Trophoblast cell (in vitro differentiated cells and primary cell): ENCODE results near the gene IGFBP2.
A peak's percentile ranks its signal among the peaks of the same experiment; 100 is the strongest.

Experiments used
- DNase-seq, 2 donors: peaks; one replicate each; pipeline ENCODE4 v3.0.0-alpha.2; 2016
- H2AFZ ChIP-seq: 2 replicates; pipeline ENCODE4 v1.6.1; 2013; ENCODE audit warnings: low read length, moderate library complexity, mild to moderate bottlenecking; ENCODE audit not compliant: insufficient read depth, poor library complexity
- H2AK5ac ChIP-seq: 2 replicates; pipeline ENCODE4 v1.6.1; 2013; ENCODE audit warnings: mild to moderate bottlenecking, low read length
- H2BK120ac ChIP-seq: 2 replicates; pipeline ENCODE4 v1.6.1; 2013; ENCODE audit warnings: low read length, mild to moderate bottlenecking, moderate library complexity; ENCODE audit not compliant: insufficient read depth, poor library complexity
- H2BK12ac ChIP-seq: 2 replicates; pipeline ENCODE4 v1.6.1; 2013; ENCODE audit warnings: mild to moderate bottlenecking, low read length, moderate library complexity
- H2BK5ac ChIP-seq: 2 replicates; pipeline ENCODE4 v1.6.1; 2013; ENCODE audit warnings: low read length, low read depth, moderate library complexity, mild to moderate bottlenecking; ENCODE audit not compliant: poor library complexity
- H3K14ac ChIP-seq: 2 replicates; pipeline ENCODE4 v1.6.1; 2013; ENCODE audit warnings: mild to moderate bottlenecking, low read length
- H3K18ac ChIP-seq: 2 replicates; pipeline ENCODE4 v1.6.1; 2013; ENCODE audit warnings: mild to moderate bottlenecking, low read length
- H3K23ac ChIP-seq: 2 replicates; pipeline ENCODE4 v1.6.1; 2013; ENCODE audit warnings: low read length
- H3K27ac ChIP-seq: 2 replicates; pipeline ENCODE4 v1.5.1; 2013; ENCODE audit warnings: low read depth, mild to moderate bottlenecking, inconsistent platforms, low read length, moderate library complexity
- H3K27me3 ChIP-seq: 2 replicates; pipeline ENCODE4 v1.6.1; 2013; ENCODE audit warnings: inconsistent platforms, mild to moderate bottlenecking, low read length, moderate library complexity; ENCODE audit not compliant: insufficient read depth
- H3K36me3 ChIP-seq, 2 experiments: 1 replicate in 1 of 2; 2 replicates in 1 of 2; pipeline ENCODE4 v1.6.1; 2013; ENCODE audit warnings: low read length in 2 of 2, mild to moderate bottlenecking in 2 of 2, moderate library complexity in 1 of 2; ENCODE audit not compliant: insufficient read depth in 2 of 2, control insufficient read depth in 1 of 2
- H3K4ac ChIP-seq: 2 replicates; pipeline ENCODE4 v1.6.1; 2013; ENCODE audit warnings: low read depth, mild to moderate bottlenecking, low read length, moderate library complexity
- H3K4me1 ChIP-seq, 2 experiments: 1 replicate in 1 of 2; 2 replicates in 1 of 2; pipeline ENCODE4 v1.6.1; 2013; ENCODE audit warnings: low read length in 2 of 2, mild to moderate bottlenecking in 2 of 2, moderate library complexity in 1 of 2; ENCODE audit not compliant: insufficient read depth in 2 of 2, control insufficient read depth in 1 of 2
- H3K4me2 ChIP-seq: 2 replicates; pipeline ENCODE4 v1.6.1; 2013; ENCODE audit warnings: inconsistent platforms, mild to moderate bottlenecking, low read length, moderate library complexity
- H3K4me3 ChIP-seq: 2 replicates; pipeline ENCODE4 v1.5.1; 2013; ENCODE audit warnings: mild to moderate bottlenecking, low read depth, low read length, inconsistent platforms
- H3K79me1 ChIP-seq: one replicate; pipeline ENCODE4 v1.6.1; 2013; ENCODE audit warnings: low read length
- H3K79me2 ChIP-seq: 2 replicates; pipeline ENCODE4 v1.6.1; 2013; ENCODE audit warnings: low read length, mild to moderate bottlenecking; ENCODE audit not compliant: control insufficient read depth, insufficient read depth, poor library complexity
- H3K9ac ChIP-seq: 2 replicates; pipeline ENCODE4 v1.6.1; 2013; ENCODE audit warnings: mild to moderate bottlenecking, low read length
- H3K9me3 ChIP-seq: 2 replicates; pipeline ENCODE4 v1.6.1; 2013; ENCODE audit warnings: low read depth, mild to moderate bottlenecking, control low read depth, inconsistent platforms, low read length; ENCODE audit not compliant: insufficient read depth
- H4K12ac ChIP-seq: 2 replicates; pipeline ENCODE4 v1.6.1; 2013; ENCODE audit warnings: low read depth, mild to moderate bottlenecking, low read length, moderate library complexity
- H4K8ac ChIP-seq: 2 replicates; pipeline ENCODE4 v1.6.1; 2013; ENCODE audit warnings: low read depth, mild to moderate bottlenecking, low read length, moderate library complexity
- H4K91ac ChIP-seq: one replicate; pipeline ENCODE4 v1.6.1; 2013; ENCODE audit warnings: low read depth, mild to moderate bottlenecking, low read length, moderate library complexity
- WGBS: extraction: QIAGEN DNeasy Blood & Tissue Kit; methylation state at CpG from one replicate; pipeline ENCODE4 v1.1.7; 2013; ENCODE audit warnings: missing lambda C conversion rate; ENCODE audit not compliant: insufficient read length, insufficient coverage; ENCODE audit errors: extremely low coverage; 5-methylcytosine and 5-hydroxymethylcytosine counted together

Gene IGFBP2

GRCh38 chr2:216700781-216701180 is 67.6 kb downstream of the IGFBP2 start:
- peak overlapping the region; percentile 26 for H4K91ac ChIP-seq
- H3K18ac ChIP-seq: no peak overlapping the region
- H3K4ac ChIP-seq: no peak overlapping the region
- H3K9me3 ChIP-seq: no peaks in the 10 kb centered on the region
- no peaks in the 10 kb centered on the region for H3K27me3 ChIP-seq
- H3K9ac ChIP-seq: no peak overlapping the region
- H4K12ac ChIP-seq: no peak overlapping the region
- peak overlapping the region; percentile 52 for H2BK5ac ChIP-seq
- H3K79me2 ChIP-seq: no peaks in the 10 kb centered on the region
- DNase-seq: no peak
- H3K4me3 ChIP-seq: no peak overlapping the region
- H3K79me1 ChIP-seq: peaks cover 8% of the 10 kb centered on the region
- no peak overlapping the region for H3K4me2 ChIP-seq
- no peak overlapping the region for H2AFZ ChIP-seq
- no peak overlapping the region for H2BK12ac ChIP-seq
- peaks cover 8 to 13% of the 10 kb centered on the region in 2 experiments for H3K4me1 ChIP-seq
- no peaks in the 10 kb centered on the region for H3K36me3 ChIP-seq
- H2AK5ac ChIP-seq: peak overlapping the region; percentile 5
- peak overlapping the region; percentile 30 for H2BK120ac ChIP-seq
- no peak overlapping the region for H3K14ac ChIP-seq
- H4K8ac ChIP-seq: no peak overlapping the region
- no peak overlapping the region for H3K23ac ChIP-seq
- WGBS: no CpG with 5 or more reads among the region's 5 CpGs
- H3K27ac ChIP-seq: no peak overlapping the region

GRCh38 chr2:216701544-216701943 is 68.3 kb downstream of the IGFBP2 start:
- Histone ChIP-seq H3K4me3 (no peak overlapping the region), H4K91ac (peak overlapping the region; percentile 61), H3K23ac (no peak overlapping the region), H2AFZ (no peak overlapping the region), H2AK5ac (peak overlapping the region; percentile 29), H3K36me3 (no peaks in the 10 kb centered on the region), H2BK5ac (no peak overlapping the region), H2BK120ac (no peak overlapping the region), H3K18ac (no peak overlapping the region), H3K27me3 (no peaks in the 10 kb centered on the region), H4K12ac (no peak overlapping the region), H3K4ac (no peak overlapping the region), H3K14ac (no peak overlapping the region), H3K9me3 (no peaks in the 10 kb centered on the region), H3K27ac (no peak overlapping the region), H3K79me1 (peaks cover 8% of the 10 kb centered on the region), H3K4me1 (peaks cover 3 to 7% of the 10 kb centered on the region in 2 experiments), H3K9ac (no peak overlapping the region), H4K8ac (no peak overlapping the region), H3K4me2 (no peak overlapping the region), H3K79me2 (no peaks in the 10 kb centered on the region), H2BK12ac (no peak overlapping the region)
- DNase-seq: no peak
- WGBS: no CpG with 5 or more reads among the region's 7 CpGs

DNA sequence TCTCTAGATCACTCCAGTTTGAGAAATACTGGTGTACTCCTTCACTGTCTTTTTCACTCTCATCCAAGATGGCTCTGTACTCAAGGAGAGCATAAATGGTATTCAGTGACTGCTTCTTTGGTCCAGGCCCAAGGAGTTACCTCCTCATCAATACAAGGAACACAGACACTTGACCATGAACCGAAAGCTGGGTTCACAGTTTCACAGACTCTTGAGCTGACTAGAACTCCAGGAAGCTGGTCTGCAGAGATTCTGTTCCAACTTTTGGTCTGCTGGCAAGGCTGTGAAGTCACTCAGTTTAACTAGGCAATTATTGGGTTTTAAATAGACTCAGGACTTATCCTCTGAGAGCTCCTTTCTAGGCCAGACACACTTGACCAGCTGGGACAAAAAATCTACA is 69.5 kb downstream of the IGFBP2 start:
- no CpG with 5 or more reads among the region's 1 CpG for WGBS
- no peak overlapping the region for H2AFZ ChIP-seq
- no peak overlapping the region for H4K8ac ChIP-seq
- no peak overlapping the region for H3K27ac ChIP-seq
- no peak overlapping the region for H2BK12ac ChIP-seq
- H3K4me3 ChIP-seq: no peak overlapping the region
- no peak overlapping the region for H3K4me2 ChIP-seq
- H3K79me1 ChIP-seq: peaks cover 8% of the 10 kb centered on the region
- no peak overlapping the region for H2AK5ac ChIP-seq
- no peak overlapping the region for H3K9ac ChIP-seq
- H3K36me3 ChIP-seq: no peaks in the 10 kb centered on the region
- no peak overlapping the region for H3K4ac ChIP-seq
- H3K23ac ChIP-seq: no peak overlapping the region
- no peaks in the 10 kb centered on the region for H3K27me3 ChIP-seq
- peak overlapping the region; percentile 54 for H4K91ac ChIP-seq
- H3K4me1 ChIP-seq: peaks cover 2 to 5% of the 10 kb centered on the region in 2 experiments
- no peak overlapping the region for H4K12ac ChIP-seq
- H3K9me3 ChIP-seq: no peaks in the 10 kb centered on the region
- H3K14ac ChIP-seq: no peak overlapping the region
- H2BK120ac ChIP-seq: no peak overlapping the region
- H2BK5ac ChIP-seq: no peak overlapping the region
- DNase-seq: no peak
- H3K79me2 ChIP-seq: no peaks in the 10 kb centered on the region
- H3K18ac ChIP-seq: no peak overlapping the region

DNA sequence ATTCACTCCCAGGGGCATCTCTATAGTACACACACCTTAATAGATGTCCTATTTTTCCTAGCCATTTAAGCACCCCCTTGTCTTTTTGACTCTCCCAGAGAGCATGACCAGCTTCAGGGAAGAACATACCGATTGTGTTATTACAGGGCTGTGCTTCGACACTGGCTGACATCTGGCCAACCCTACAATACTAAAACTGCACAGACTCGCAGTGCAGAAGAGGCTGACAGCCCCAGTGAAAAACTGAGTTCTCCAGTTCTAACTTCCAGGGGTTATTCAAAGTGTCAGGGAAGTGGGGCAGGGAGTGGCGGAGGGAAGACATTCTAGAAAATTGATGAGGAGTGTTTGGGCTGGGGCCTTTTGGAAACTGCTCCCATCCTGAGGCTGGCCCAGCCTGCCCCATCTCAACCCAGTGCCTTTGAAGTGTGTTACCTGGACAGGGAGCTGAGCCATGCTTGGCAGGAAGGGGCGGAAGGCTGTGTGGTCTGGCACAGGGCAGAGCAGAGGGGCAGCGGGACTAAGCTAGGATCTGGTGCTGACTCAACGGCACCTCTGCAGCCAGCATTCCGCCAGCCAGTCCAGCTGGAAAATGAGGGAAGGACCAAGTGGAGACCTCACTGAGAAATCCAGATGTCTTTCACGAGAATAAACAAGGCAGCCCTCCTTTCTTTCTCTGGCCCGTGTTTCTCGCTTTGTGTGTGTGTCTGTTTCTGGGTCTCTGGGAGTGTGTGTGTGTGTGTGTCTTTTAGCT is 77.5 kb downstream of the IGFBP2 start:
- Histone ChIP-seq H4K8ac (no peak overlapping the region), H3K36me3 (no peaks in the 10 kb centered on the region), H2BK12ac (peak overlapping the region; percentile 10), H3K23ac (no peak overlapping the region), H3K27ac (peak overlapping the region; percentile 41), H4K91ac (peak overlapping the region; percentile 15), H3K18ac (no peak overlapping the region), H3K9me3 (no peaks in the 10 kb centered on the region), H2BK5ac (peak overlapping the region; percentile 6), H2AK5ac (no peak overlapping the region), H3K4me2 (no peak overlapping the region), H3K79me2 (no peaks in the 10 kb centered on the region), H2BK120ac (peak overlapping the region; percentile 14), H3K9ac (no peak overlapping the region), H3K4me1 (peaks cover 7 to 14% of the 10 kb centered on the region in 2 experiments), H3K79me1 (no peaks in the 10 kb centered on the region), H3K4ac (no peak overlapping the region), H2AFZ (no peak overlapping the region), H3K14ac (no peak overlapping the region), H3K4me3 (no peak overlapping the region), H4K12ac (no peak overlapping the region), H3K27me3 (no peaks in the 10 kb centered on the region)
- no peak for DNase-seq
- WGBS: no CpG with 5 or more reads among the region's 11 CpGs
